H1 (cell line): ENCODE measurements around the gene ADAMTS20. TPM values are rescaled to one million over a fixed set of nuclear protein-coding genes. Genes with fewer than 3 reads are reported as not detected.

Source experiments
- CTCF ChIA-PET: fragments of 300-600 bp; sonication (Branson Sonifier 250); formaldehyde crosslinking; loops from one replicate; lab custom pipeline; 2021; ENCODE audit not compliant: partially characterized antibody; lab: Charles Lee
- POLR2A ChIA-PET: fragments of 300-600 bp; sonication (Branson Sonifier 250); formaldehyde crosslinking; loops from one replicate; lab custom pipeline; 2021; ENCODE audit warnings: inconsistent platforms; ENCODE audit not compliant: partially characterized antibody; lab: Charles Lee
- DNase-seq, 2 experiments: peaks; one replicate each; pipeline versions ENCODE4 v3.0.0 to v3.0.0-alpha.2; 2010 to 2022; ENCODE audit warnings: low spot score in 2 of 2, low read depth in 1 of 2, mixed read lengths in 1 of 2
- FAIRE-seq: peaks from 2 replicates; lab custom pipeline; 2011; peaks lifted over from hg19 to GRCh38; lab: Jason Lieb, UNC
- H2AFZ ChIP-seq: 2 replicates; pipeline ENCODE4 v1.8.1; 2012; ENCODE audit warnings: low read length, inconsistent platforms
- H2AK5ac ChIP-seq: 2 replicates; pipeline ENCODE4 v1.6.1; 2013; ENCODE audit warnings: low read depth, low read length
- H2BK120ac ChIP-seq: replicated peaks from 2 replicates; pipeline ENCODE3; 2013; ENCODE audit warnings: low read depth, low read length, inconsistent platforms
- H2BK12ac ChIP-seq: 2 replicates; pipeline ENCODE4 v1.6.1; 2013; ENCODE audit warnings: low read depth, low read length
- H2BK15ac ChIP-seq: 2 replicates; pipeline ENCODE4 v1.6.1; 2013; ENCODE audit warnings: low read length
- H2BK20ac ChIP-seq: 2 replicates; pipeline ENCODE4 v1.6.1; 2013; ENCODE audit warnings: low read length
- H2BK5ac ChIP-seq: 2 replicates; pipeline ENCODE4 v1.6.1; 2013; ENCODE audit warnings: low read depth, low read length
- H3K14ac ChIP-seq: 2 replicates; pipeline ENCODE4 v1.6.1; 2013; ENCODE audit warnings: inconsistent platforms; ENCODE audit not compliant: insufficient read length
- H3K18ac ChIP-seq: 2 replicates; pipeline ENCODE4 v1.6.1; 2013; ENCODE audit warnings: low read length; ENCODE audit errors: extremely low read depth
- H3K23ac ChIP-seq: 2 replicates; pipeline ENCODE4 v1.6.1; 2013; ENCODE audit warnings: inconsistent platforms; ENCODE audit not compliant: insufficient read length
- H3K23me2 ChIP-seq: 2 replicates; pipeline ENCODE4 v1.6.1; 2013; ENCODE audit warnings: low read depth, low read length
- H3K27ac ChIP-seq: 2 replicates; pipeline ENCODE4 v1.6.1; 2011; ENCODE audit warnings: low read depth, low read length, inconsistent platforms
- H3K27me3 ChIP-seq, 4 experiments: replicated peaks in 1 of 4; 1 replicate in 1 of 4; 2 replicates in 3 of 4; pipeline versions ENCODE4 v1.6.1 to v1.8.1; 2011 to 2013; ENCODE audit warnings: low read length in 3 of 4, mild to moderate bottlenecking in 3 of 4, inconsistent platforms in 2 of 4, mixed read lengths in 2 of 4, moderate library complexity in 1 of 4; ENCODE audit not compliant: control insufficient read depth in 3 of 4, insufficient read depth in 3 of 4; ENCODE audit errors: extremely low read depth in 1 of 4
- H3K36me3 ChIP-seq, 4 experiments: 2 replicates each; pipeline versions ENCODE4 v1.6.1 to v1.8.1; 2011 to 2013; ENCODE audit warnings: mild to moderate bottlenecking in 4 of 4, low read length in 3 of 4, moderate library complexity in 2 of 4, control low read depth in 1 of 4, inconsistent platforms in 1 of 4; ENCODE audit not compliant: insufficient read depth in 4 of 4, control insufficient read depth in 2 of 4
- H3K4ac ChIP-seq: replicated peaks from 2 replicates; pipeline ENCODE3; 2013; ENCODE audit warnings: low read length, low read depth, mixed read lengths, inconsistent platforms; ENCODE audit not compliant: insufficient read length
- H3K4me1 ChIP-seq, 4 experiments: replicated peaks in 1 of 4; 1 replicate in 1 of 4; 2 replicates in 3 of 4; pipeline versions ENCODE4 v1.6.1 to v1.8.1; 2011 to 2013; ENCODE audit warnings: low read length in 3 of 4, inconsistent platforms in 2 of 4, mixed read lengths in 1 of 4; ENCODE audit not compliant: insufficient read depth in 4 of 4, control insufficient read depth in 3 of 4
- H3K4me2 ChIP-seq, 2 experiments: 2 replicates each; pipeline versions ENCODE4 v1.6.1 to v1.8.1; 2011 to 2013; ENCODE audit warnings: low read depth in 2 of 2, low read length in 2 of 2, control low read depth in 1 of 2, inconsistent platforms in 1 of 2, mild to moderate bottlenecking in 1 of 2; ENCODE audit not compliant: insufficient read depth in 1 of 2
- H3K4me3 ChIP-seq, 4 experiments: fragments of 200-600, 300-600 bp in 1 of 4; sonication (generic), shearing (Covaris generic), sonication (Bioruptor Twin) in 1 of 4; 2 replicates each; pipeline versions ENCODE4 v1.5.1 to v1.8.1; 2011 to 2016; ENCODE audit warnings: low read length in 4 of 4, low read depth in 3 of 4, control low read depth in 2 of 4, inconsistent platforms in 2 of 4, mild to moderate bottlenecking in 2 of 4, mixed read lengths in 1 of 4, moderate library complexity in 1 of 4; ENCODE audit not compliant: insufficient read depth in 2 of 4; ENCODE audit errors: extremely low read depth in 1 of 4
- H3K56ac ChIP-seq: replicated peaks from 2 replicates; pipeline ENCODE3; 2013; ENCODE audit warnings: low read depth, mild to moderate bottlenecking, mixed read lengths, low read length, inconsistent platforms; ENCODE audit not compliant: insufficient read length
- H3K79me1 ChIP-seq: 2 replicates; pipeline ENCODE4 v1.6.1; 2013; ENCODE audit warnings: low read depth, low read length, control low read depth
- H3K79me2 ChIP-seq, 2 experiments: 2 replicates each; pipeline versions ENCODE4 v1.6.1 to v1.8.1; 2012 to 2013; ENCODE audit warnings: low read length in 2 of 2, mild to moderate bottlenecking in 2 of 2, inconsistent platforms in 1 of 2; ENCODE audit not compliant: insufficient read depth in 2 of 2, control insufficient read depth in 1 of 2
- H3K9ac ChIP-seq, 4 experiments: replicated peaks in 1 of 4; 1 replicate in 1 of 4; 2 replicates in 3 of 4; pipeline versions ENCODE4 v1.6.1 to v1.8.1; 2011 to 2013; ENCODE audit warnings: low read depth in 3 of 4, low read length in 3 of 4, control low read depth in 2 of 4, mild to moderate bottlenecking in 2 of 4, moderate library complexity in 2 of 4, inconsistent platforms in 1 of 4; ENCODE audit errors: extremely low read depth in 1 of 4
- H3K9me3 ChIP-seq, 2 experiments: 2 replicates each; pipeline versions ENCODE4 v1.6.1 to v1.8.1; 2012 to 2013; ENCODE audit warnings: mild to moderate bottlenecking in 2 of 2, moderate library complexity in 2 of 2, control low read depth in 1 of 2, inconsistent platforms in 1 of 2, low read depth in 1 of 2, low read length in 1 of 2, mixed read lengths in 1 of 2; ENCODE audit not compliant: insufficient read depth in 2 of 2
- H4K20me1 ChIP-seq, 2 experiments: replicated peaks in 1 of 2; 2 replicates each; pipeline versions ENCODE3 to v1.8.1; 2011 to 2013; ENCODE audit warnings: inconsistent platforms in 2 of 2, low read length in 2 of 2, mild to moderate bottlenecking in 1 of 2; ENCODE audit not compliant: insufficient read depth in 2 of 2, control insufficient read depth in 1 of 2
- H4K5ac ChIP-seq: 2 replicates; pipeline ENCODE4 v1.6.1; 2013; ENCODE audit warnings: low read length, low read depth, mixed read lengths, inconsistent platforms; ENCODE audit not compliant: insufficient read length
- H4K8ac ChIP-seq: 2 replicates; pipeline ENCODE4 v1.8.0; 2013; ENCODE audit warnings: mild to moderate bottlenecking, moderate library complexity, low read length, inconsistent platforms; ENCODE audit not compliant: insufficient read depth; ENCODE audit errors: extremely low read depth
- H4K91ac ChIP-seq: replicated peaks from 2 replicates; pipeline ENCODE3; 2013; ENCODE audit warnings: low read length, mixed read lengths, inconsistent platforms; ENCODE audit not compliant: insufficient read length
- CHD1 ChIP-seq: IDR thresholded peaks from 2 replicates; pipeline ENCODE4 v1.6.1; 2012; ENCODE audit warnings: low read depth, low read length, improper control_type of control experiment
- GTF2F1 ChIP-seq: IDR thresholded peaks from 2 replicates; pipeline ENCODE4 v1.6.1; 2012; ENCODE audit warnings: low read depth, low read length, improper control_type of control experiment, borderline replicate concordance
- NRF1 ChIP-seq: IDR thresholded peaks from 2 replicates; pipeline ENCODE4 v1.6.1; 2011; ENCODE audit warnings: mild to moderate bottlenecking, low read depth, low read length, improper control_type of control experiment
- RXRA ChIP-seq: IDR thresholded peaks from 2 replicates; pipeline ENCODE4 v1.6.1; 2011; ENCODE audit warnings: low read depth, mild to moderate bottlenecking, low read length, moderate library complexity; ENCODE audit not compliant: insufficient read depth
- SRF ChIP-seq: IDR thresholded peaks from 2 replicates; pipeline ENCODE4 v1.6.1; 2011; ENCODE audit warnings: mild to moderate bottlenecking, low read depth, low read length, moderate library complexity
- TAF7 ChIP-seq: optimal IDR thresholded peaks from 2 replicates; pipeline ENCODE3; 2011; ENCODE audit warnings: low read depth, mild to moderate bottlenecking, inconsistent platforms, low read length, moderate library complexity, borderline replicate concordance
- polyA plus RNA-seq, 7 experiments: library from polyadenylated mRNA; depleted of rRNA in 3 of 7; stranded (reverse) in 5 of 7; unstranded in 2 of 7; fragments of >200 nt in 5 of 7; fragments of 200-250 nt in 2 of 7; gene quantifications; 1 replicate in 5 of 7; 2 replicates in 1 of 7; 4 replicates in 1 of 7; pipeline versions ENCODE4 v1.2.1 to v1.2.3, GENCODE V29; 2011 to 2013; ENCODE audit warnings: missing spikeins in 2 of 7, mixed read lengths in 2 of 7
- total RNA-seq: library from RNA; stranded (reverse); fragmentation: NEBNext Ultra II Directional; extraction: Animal tissue kit (Norgen Biotek cat#: 25700); gene quantifications from 2 replicates; pipeline ENCODE4 v1.2.1, GENCODE V29; 2021
- TF ChIP-seq, protein P1 (sequence below): IDR thresholded peaks from 2 replicates; pipeline ENCODE4 v1.6.1; 2011; ENCODE audit warnings: low read depth, mild to moderate bottlenecking, low read length; ENCODE audit not compliant: insufficient read depth
- TF ChIP-seq, protein P2 (sequence below): IDR thresholded peaks from 2 replicates; pipeline ENCODE4 v1.6.1; 2012; ENCODE audit warnings: inconsistent platforms

Gene ADAMTS20
- total and polyA plus RNA-seq, 2 of the 8 experiments (the other 6 are each of a cell fraction or from before 2014, with no cell fraction given), result 2.9 to 5.1 TPM

DNA sequence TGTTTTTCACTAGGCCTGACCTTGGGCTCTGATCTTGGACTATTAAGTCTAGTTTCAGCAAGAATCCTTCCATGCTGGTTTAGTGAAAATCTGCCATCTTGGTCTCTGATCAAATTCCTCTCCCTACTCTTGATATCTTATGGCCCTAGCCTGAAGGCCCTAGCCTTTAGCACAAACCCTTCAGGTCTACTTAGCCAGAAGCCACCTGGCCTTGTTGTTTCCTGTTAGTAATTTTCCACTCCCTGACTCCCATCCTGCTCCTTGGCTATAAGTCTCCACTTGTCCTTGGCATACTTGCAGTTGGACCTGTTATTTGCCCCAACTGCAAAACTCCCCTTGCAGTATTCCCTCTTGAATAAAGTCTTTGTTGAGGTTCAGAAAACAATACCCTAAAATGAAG, 241.4 kb downstream of the ADAMTS20 start:
- H3K36me3 ChIP-seq, result no peaks in the 10 kb centered on the region
- no peak overlapping the region for H3K27ac ChIP-seq
- H3K79me2 ChIP-seq, result no peaks in the 10 kb centered on the region
- ChIA-PET POLR2A (no interaction called here), CTCF (no interaction called here)
- H3K79me1 ChIP-seq, result no peaks in the 10 kb centered on the region
- no peak overlapping the region for H4K8ac ChIP-seq
- H2AFZ ChIP-seq, result no peak overlapping the region
- no peak overlapping the region for H4K91ac ChIP-seq
- no peaks in the 10 kb centered on the region for H3K23me2 ChIP-seq
- no peak overlapping the region for H2BK12ac ChIP-seq
- no peaks in the 10 kb centered on the region for H3K4me1 ChIP-seq
- no peaks in the 10 kb centered on the region for H3K9me3 ChIP-seq
- no peak overlapping the region for H3K56ac ChIP-seq
- no peak overlapping the region for H2BK20ac ChIP-seq
- H3K18ac ChIP-seq, result no peak overlapping the region
- no peak overlapping the region for H3K4ac ChIP-seq
- no peak overlapping the region for H2AK5ac ChIP-seq
- FAIRE-seq (no peak), DNase-seq (no peak)
- H2BK5ac ChIP-seq, result no peak overlapping the region
- H3K4me3 ChIP-seq, result no peak overlapping the region
- H2BK15ac ChIP-seq, result no peak overlapping the region
- no peak overlapping the region for H3K4me2 ChIP-seq
- no peak overlapping the region for H3K23ac ChIP-seq
- H2BK120ac ChIP-seq, result no peak overlapping the region
- H4K5ac ChIP-seq, result no peak overlapping the region
- no peaks in the 10 kb centered on the region for H3K27me3 ChIP-seq
- TF ChIP-seq GTF2F1 (no peak), CHD1 (no peak), NRF1 (no peak), RXRA (no peak), SRF (no peak), TAF7 (no peak)
- TF ChIP-seq, protein P1, sequence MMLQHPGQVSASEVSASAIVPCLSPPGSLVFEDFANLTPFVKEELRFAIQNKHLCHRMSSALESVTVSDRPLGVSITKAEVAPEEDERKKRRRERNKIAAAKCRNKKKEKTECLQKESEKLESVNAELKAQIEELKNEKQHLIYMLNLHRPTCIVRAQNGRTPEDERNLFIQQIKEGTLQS, result no peak
- TF ChIP-seq, protein P2, sequence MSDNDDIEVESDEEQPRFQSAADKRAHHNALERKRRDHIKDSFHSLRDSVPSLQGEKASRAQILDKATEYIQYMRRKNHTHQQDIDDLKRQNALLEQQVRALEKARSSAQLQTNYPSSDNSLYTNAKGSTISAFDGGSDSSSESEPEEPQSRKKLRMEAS, result no peak
- no peak overlapping the region for H3K9ac ChIP-seq
- no peak overlapping the region for H3K14ac ChIP-seq
- H4K20me1 ChIP-seq, result no peaks in the 10 kb centered on the region
